Breast epithelium (tissue), 4 donors: ENCODE data around the gene IRX6. TPM values are rescaled to one million over a fixed set of nuclear protein-coding genes. Genes with fewer than 3 reads are reported as not detected.

Experiments used
- DNase-seq, 2 donors: peaks; one replicate each; pipeline ENCODE4 v3.0.0-alpha.2; 2019; ENCODE audit warnings: low spot score in 2 of 2
- H3K27ac ChIP-seq, 2 donors: fragments of 200-600 bp; sonication (generic) in 1 of 2; one replicate each; pipeline ENCODE4 v1.5.1; 2016 to 2019; ENCODE audit warnings: mild to moderate bottlenecking in 1 of 2
- H3K27me3 ChIP-seq, 2 donors: fragments of 200-600 bp; sonication (generic) in 1 of 2; one replicate each; pipeline versions ENCODE4 v1.5.1 to v1.6.0; 2017 to 2019; ENCODE audit warnings: control low read depth in 1 of 2, mild to moderate bottlenecking in 1 of 2
- H3K36me3 ChIP-seq: fragments of 200-600 bp; one replicate; pipeline ENCODE4 v1.5.1; 2019
- H3K4me1 ChIP-seq, 2 donors: fragments of 200-600 bp; sonication (generic); one replicate each; pipeline ENCODE4 v1.5.1; 2016 to 2019; ENCODE audit warnings: control low read depth in 1 of 2
- H3K4me3 ChIP-seq, 3 donors: fragments of 200-600 bp; sonication (generic); 1 replicate in 2 of 3; 2 replicates in 1 of 3; pipeline ENCODE4 v1.5.1; 2016 to 2019; ENCODE audit warnings: mild to moderate bottlenecking in 3 of 3, moderate library complexity in 2 of 3
- H3K9me3 ChIP-seq, 2 donors: fragments of 200-600 bp; sonication (generic) in 1 of 2; one replicate each; pipeline ENCODE4 v1.5.1; 2016 to 2019; ENCODE audit warnings: control low read depth in 1 of 2
- CTCF ChIP-seq, 3 donors: fragments of 450-650 bp; IDR thresholded peaks; one replicate each; pipeline ENCODE4 v1.5.1; 2016 to 2017; ENCODE audit warnings: antibody characterized with exemption in 3 of 3, mild to moderate bottlenecking in 3 of 3, moderate library complexity in 3 of 3
- POLR2A ChIP-seq: fragments of 450-650 bp; IDR thresholded peaks from one replicate; pipeline ENCODE4 v1.6.1; 2016; ENCODE audit warnings: antibody characterized with exemption, mild to moderate bottlenecking, moderate library complexity
- POLR2AphosphoS5 ChIP-seq, 3 donors: sonication (generic); formaldehyde crosslinking; IDR thresholded peaks; one replicate each; pipeline ENCODE4 v1.6.1; 2017; ENCODE audit warnings: antibody characterized with exemption in 3 of 3
- intact Hi-C: fragments of 100-400 bp; cut with DNase I; formaldehyde crosslinking; loops from one replicate; pipeline ENCODE4 v1.15.1; 2023; ENCODE audit warnings: low total_unique reads
- total RNA-seq, 3 donors: library from RNA; depleted of rRNA; stranded (reverse); fragments of >200 nt; gene quantifications; one replicate each; pipeline ENCODE4 v1.1.0, GENCODE V29; 2016

IRX6 gene
- total RNA-seq, 3 donors from 2014 or later = 3.1 to 12.8 (median 3.6) TPM

GRCh38 chr16:55285586-55285985, 38.4 kb upstream of the IRX6 start:
- H3K27ac ChIP-seq = no peak overlapping the region
- intact Hi-C loops = no loop called here
- no peaks in the 10 kb centered on the region for H3K36me3 ChIP-seq
- H3K4me1 ChIP-seq = no peaks in the 10 kb centered on the region
- DNase-seq = no peak
- no peaks in the 10 kb centered on the region for H3K27me3 ChIP-seq
- TF ChIP-seq CTCF (IDR thresholded peaks at IDR 0.05) (no peak), POLR2A (no peak), POLR2AphosphoS5 (IDR thresholded peaks at IDR 0.05) (no peak)
- peaks cover 0 to 5% of the 10 kb centered on the region in 2 donors for H3K9me3 ChIP-seq
- H3K4me3 ChIP-seq = no peak overlapping the region

- DNase-seq = no peak
- H3K36me3 ChIP-seq = no peaks in the 10 kb centered on the region
- H3K4me3 ChIP-seq = no peak overlapping the region
- H3K27ac ChIP-seq = no peak overlapping the region
- no peaks in the 10 kb centered on the region for H3K27me3 ChIP-seq
- H3K4me1 ChIP-seq = no peaks in the 10 kb centered on the region
- TF ChIP-seq POLR2A = no peak
- TF ChIP-seq CTCF (IDR thresholded peaks at IDR 0.05) = no peak
- TF ChIP-seq POLR2AphosphoS5 (IDR thresholded peaks at IDR 0.05) = no peak
- intact Hi-C loops = no loop called here
- H3K9me3 ChIP-seq = peaks cover 0 to 5% of the 10 kb centered on the region in 2 donors
Measured at GRCh38 chr16:55289353-55289752, 34.6 kb upstream of the IRX6 start.

GRCh38 chr16:55291847-55292246, 32.2 kb upstream of the IRX6 start:
- TF ChIP-seq POLR2A = no peak
- no peak for TF ChIP-seq CTCF (IDR thresholded peaks at IDR 0.05)
- no peak for TF ChIP-seq POLR2AphosphoS5 (IDR thresholded peaks at IDR 0.05)
- H3K27me3 ChIP-seq = no peaks in the 10 kb centered on the region
- intact Hi-C loops = no loop called here

GRCh38 chr16:55292491-55292890, 31.5 kb upstream of the IRX6 start:
- peaks cover 0 to 5% of the 10 kb centered on the region in 2 donors for H3K9me3 ChIP-seq
- no peaks in the 10 kb centered on the region for H3K27me3 ChIP-seq
- intact Hi-C loops = no loop called here
- DNase-seq = no peak
- no peak overlapping the region for H3K4me3 ChIP-seq
- no peaks in the 10 kb centered on the region for H3K4me1 ChIP-seq
- no peaks in the 10 kb centered on the region for H3K36me3 ChIP-seq
- TF ChIP-seq POLR2AphosphoS5 (IDR thresholded peaks at IDR 0.05) (no peak), POLR2A (no peak), CTCF (IDR thresholded peaks at IDR 0.05) (no peak)
- H3K27ac ChIP-seq = no peak overlapping the region

More at GRCh38 chr16:55291847-55292246, 32.2 kb upstream of the IRX6 start:
- Histone ChIP-seq H3K27ac (no peak overlapping the region), H3K9me3 (peaks cover 0 to 5% of the 10 kb centered on the region in 2 donors), H3K36me3 (no peaks in the 10 kb centered on the region), H3K4me1 (no peaks in the 10 kb centered on the region), H3K4me3 (no peak overlapping the region)
- no peak for DNase-seq

- Histone ChIP-seq H3K4me3 (no peak overlapping the region), H3K4me1 (no peaks in the 10 kb centered on the region), H3K27me3 (no peaks in the 10 kb centered on the region), H3K9me3 (no peaks in the 10 kb centered on the region), H3K36me3 (no peaks in the 10 kb centered on the region), H3K27ac (no peak overlapping the region)
- no peak for TF ChIP-seq POLR2A
- DNase-seq = no peak
- intact Hi-C loops = no loop called here
Measured at GRCh38 chr16:55294129-55294528, 29.9 kb upstream of the IRX6 start.

GRCh38 chr16:55294931-55295342, 29.1 kb upstream of the IRX6 start:
- TF ChIP-seq CTCF (IDR thresholded peaks at IDR 0.05) (no peak), POLR2A (no peak), POLR2AphosphoS5 (IDR thresholded peaks at IDR 0.05) (no peak)
- H3K4me1 ChIP-seq = no peaks in the 10 kb centered on the region
- no peak overlapping the region for H3K4me3 ChIP-seq
- H3K9me3 ChIP-seq = no peaks in the 10 kb centered on the region
- no peaks in the 10 kb centered on the region for H3K27me3 ChIP-seq
- intact Hi-C loops = no loop called here
- no peak overlapping the region for H3K27ac ChIP-seq
- H3K36me3 ChIP-seq = no peaks in the 10 kb centered on the region
- DNase-seq = no peak
